ENCODE data around the gene PRB3. TPM values are rescaled to one million over a fixed set of nuclear protein-coding genes. Genes with fewer than 3 reads are reported as not detected.

The PRB3 gene
- total RNA-seq: not detected in 2 replicates

GRCh38 chr12:11269607-11270006 lies at the start of gene PRB3:
PRB3 (minus strand) TSS chr12:11269707; CDS start chr12:11269669, 38 bp downstream.

DNA sequence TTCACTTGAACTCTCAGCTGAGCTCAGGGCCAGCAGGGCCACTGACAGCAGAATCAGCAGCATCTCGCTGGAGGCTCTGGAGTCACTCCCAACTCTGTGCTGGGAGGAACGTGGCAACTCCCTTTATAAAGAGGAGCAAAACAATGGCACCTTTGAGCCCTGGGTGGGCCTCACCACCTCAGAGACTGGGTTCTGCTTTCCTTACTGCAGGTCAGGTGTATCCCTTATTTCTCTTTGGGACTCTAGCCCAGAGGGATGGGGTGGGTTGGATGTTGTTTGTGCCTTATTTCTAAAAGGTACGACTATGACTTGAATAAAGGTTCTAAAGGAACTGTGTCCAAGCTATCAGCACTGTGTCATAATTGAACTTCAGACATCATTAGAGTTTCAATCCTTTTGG lies 40.8 kb upstream of the PRB3 start, which contains the start of gene PRB4:
TSS of gene PRB4 (minus strand) at position 101 of the 400 bp plus-strand sequence. CDS start at position 63, 38 bp downstream.

Other genes starting within 250 kb of the PRB3 start
- gene TAS2R19, start 247.1 kb downstream of the PRB3 start, total RNA-seq: 4.5 and 9.6 TPM in 2 replicates
- 5.1 and 9.2 TPM in 2 replicates for gene TAS2R31, start 238.3 kb downstream of the PRB3 start, total RNA-seq
- gene TAS2R46, start 207.4 kb downstream of the PRB3 start, total RNA-seq: 2.0 and 6.3 TPM in 2 replicates
- 0.33 and 2.3 TPM in 2 replicates for gene TAS2R43, start 177.4 kb downstream of the PRB3 start, total RNA-seq
- gene TAS2R30, start 135.1 kb downstream of the PRB3 start, total RNA-seq: 3.6 and 9.0 TPM in 2 replicates
- 6.0 and 6.8 TPM in 2 replicates for gene SMIM10L1, start 98.5 kb downstream of the PRB3 start, total RNA-seq
- not detected in 2 replicates for gene TAS2R42, start 82.8 kb downstream of the PRB3 start, total RNA-seq
- not detected in 2 replicates for gene PRB4, start 40.7 kb upstream of the PRB3 start, total RNA-seq
- gene PRB2, start 125.9 kb upstream of the PRB3 start, total RNA-seq: not detected in 2 replicates

Data from smooth muscle cell of trachea (primary cell).